T-helper 2 cell treated with Interferon-gamma antibody and Interleukin-4, amounts not matched to agents 100 ng/mL and 5 ng/mL, for 36 hours (primary cell): ENCODE results near the gene CXCL1. TPM values are rescaled to one million over a fixed set of nuclear protein-coding genes. Genes with fewer than 3 reads are reported as not detected.
"Not testable (repeated sequence)": the region's sequence is repeated elsewhere in the genome, so short reads cannot be mapped to it uniquely, and the experiment has no call there.

Source experiments
- intact Hi-C: fragments of 100-400 bp; cut with micrococcal nuclease; formaldehyde crosslinking; loops from one replicate; pipeline ENCODE4 v1.15.1; 2023
- total RNA-seq: library from RNA; stranded (reverse); gene quantifications from 2 replicates; pipeline ENCODE4 v1.2.3, GENCODE V29; 2022

The CXCL1 gene
- total RNA-seq, 1 donor from 2014 or later = not detected

- intact Hi-C loops = no loop called here
Observed at GRCh38 chr4:73874386-73874785, 5.2 kb downstream of the CXCL1 start.

GRCh38 chr4:73875401-73875800, 6.2 kb downstream of the CXCL1 start:
- intact Hi-C loops = no loop called here

GRCh38 chr4:73883306-73883705, 14.1 kb downstream of the CXCL1 start:
- intact Hi-C loops = no loop called here

GRCh38 chr4:73885574-73886267, 16.5 kb downstream of the CXCL1 start:
- intact Hi-C loops = no loop called here

GRCh38 chr4:73891326-73891725, 22.1 kb downstream of the CXCL1 start:
- intact Hi-C loops = no loop called here

GRCh38 chr4:73891739-73892405, 22.7 kb downstream of the CXCL1 start:
- intact Hi-C loops = no loop called here

- intact Hi-C loops = no loop called here
Observed at GRCh38 chr4:73892966-73893365, 23.8 kb downstream of the CXCL1 start.

GRCh38 chr4:73894001-73894400, 24.8 kb downstream of the CXCL1 start:
- intact Hi-C loops = no loop called here

GRCh38 chr4:73895201-73896175, 26.3 kb downstream of the CXCL1 start:
- intact Hi-C loops = no loop called here

GRCh38 chr4:73896416-73896815, 27.2 kb downstream of the CXCL1 start:
- intact Hi-C loops = no loop called here

GRCh38 chr4:73897380-73898136, 28.4 kb downstream of the CXCL1 start:
- intact Hi-C loops = no loop called here

GRCh38 chr4:73899338-73899737, 30.1 kb downstream of the CXCL1 start:
- intact Hi-C loops = not testable (repeated sequence)

- intact Hi-C loops = no loop called here
Observed at GRCh38 chr4:73901031-73901430, 31.8 kb downstream of the CXCL1 start.

- intact Hi-C loops = no loop called here
Observed at GRCh38 chr4:73902038-73902637, 32.9 kb downstream of the CXCL1 start.

GRCh38 chr4:73902817-73903547, 33.8 kb downstream of the CXCL1 start:
- intact Hi-C loops = no loop called here

- intact Hi-C loops = no loop called here
Observed at GRCh38 chr4:73904491-73904890, 35.3 kb downstream of the CXCL1 start.

GRCh38 chr4:73908965-73909364, 39.8 kb downstream of the CXCL1 start:
- intact Hi-C loops = no loop called here

GRCh38 chr4:73911746-73912145, 42.6 kb downstream of the CXCL1 start:
- intact Hi-C loops = no loop called here

- intact Hi-C loops = no loop called here
Observed at GRCh38 chr4:73912191-73912590, 43.0 kb downstream of the CXCL1 start.

GRCh38 chr4:73914071-73914470, 44.9 kb downstream of the CXCL1 start:
- intact Hi-C loops = no loop called here
